KBM-7 (cell line): Measurements from ENCODE around the gene PHLPP1.

Source experiments
- DNase-seq: peaks from one replicate; pipeline ENCODE4 v3.0.0-alpha.2; 2015
- in situ Hi-C: fragments of 300-500 bp; cut with MboI; formaldehyde crosslinking; loops from 2 replicates; pipeline ENCODE4 v1.14.3; 2020; ENCODE audit warnings: low sequenced_read_pairs, low pct_unique_long_range_greater_than_20kb, mixed read lengths

The PHLPP1 gene

GRCh38 chr18:62716619-62717168 is 1.4 kb downstream of the PHLPP1 start:
- in situ Hi-C loops, result no loop called here
- peak; percentile 51 for DNase-seq

DNA sequence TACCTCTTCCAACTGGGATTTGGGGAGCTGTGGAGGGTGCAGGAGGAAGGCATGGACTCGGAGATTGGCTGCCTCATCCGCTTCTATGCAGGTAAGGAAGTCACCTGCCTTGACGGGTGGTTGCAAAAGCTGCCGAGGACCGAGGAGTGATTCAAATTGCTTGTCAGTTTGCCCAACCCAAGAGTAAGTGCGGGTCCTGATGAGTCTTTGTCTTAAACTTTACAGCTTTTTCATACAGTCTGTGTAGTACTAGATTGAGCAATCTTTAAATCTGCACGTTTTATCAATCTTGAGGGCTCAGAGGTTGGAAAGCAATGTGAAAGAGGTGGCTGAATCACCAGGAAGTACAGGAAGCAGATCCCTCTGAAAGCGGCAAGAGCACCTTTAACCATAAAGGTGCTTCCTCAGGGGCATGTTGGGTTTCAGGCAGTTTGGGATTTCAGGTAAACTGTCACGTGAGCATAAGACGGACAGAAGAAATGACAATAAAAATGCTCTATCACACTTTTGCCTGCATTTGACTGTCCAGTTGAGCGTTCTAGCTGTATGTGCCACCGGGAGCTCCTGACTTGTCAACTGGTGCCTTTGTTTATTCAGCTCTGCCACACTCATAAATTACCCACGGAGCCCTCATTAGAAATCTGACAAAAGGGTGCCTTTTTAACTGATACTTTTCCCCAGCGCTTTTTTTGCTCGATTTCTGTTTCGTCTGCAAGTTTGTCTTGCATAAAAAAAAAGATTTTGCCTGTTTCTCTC is 2.0 kb downstream of the PHLPP1 start:
- in situ Hi-C loops, result no loop called here
- peak; percentile 68 for DNase-seq

DNA sequence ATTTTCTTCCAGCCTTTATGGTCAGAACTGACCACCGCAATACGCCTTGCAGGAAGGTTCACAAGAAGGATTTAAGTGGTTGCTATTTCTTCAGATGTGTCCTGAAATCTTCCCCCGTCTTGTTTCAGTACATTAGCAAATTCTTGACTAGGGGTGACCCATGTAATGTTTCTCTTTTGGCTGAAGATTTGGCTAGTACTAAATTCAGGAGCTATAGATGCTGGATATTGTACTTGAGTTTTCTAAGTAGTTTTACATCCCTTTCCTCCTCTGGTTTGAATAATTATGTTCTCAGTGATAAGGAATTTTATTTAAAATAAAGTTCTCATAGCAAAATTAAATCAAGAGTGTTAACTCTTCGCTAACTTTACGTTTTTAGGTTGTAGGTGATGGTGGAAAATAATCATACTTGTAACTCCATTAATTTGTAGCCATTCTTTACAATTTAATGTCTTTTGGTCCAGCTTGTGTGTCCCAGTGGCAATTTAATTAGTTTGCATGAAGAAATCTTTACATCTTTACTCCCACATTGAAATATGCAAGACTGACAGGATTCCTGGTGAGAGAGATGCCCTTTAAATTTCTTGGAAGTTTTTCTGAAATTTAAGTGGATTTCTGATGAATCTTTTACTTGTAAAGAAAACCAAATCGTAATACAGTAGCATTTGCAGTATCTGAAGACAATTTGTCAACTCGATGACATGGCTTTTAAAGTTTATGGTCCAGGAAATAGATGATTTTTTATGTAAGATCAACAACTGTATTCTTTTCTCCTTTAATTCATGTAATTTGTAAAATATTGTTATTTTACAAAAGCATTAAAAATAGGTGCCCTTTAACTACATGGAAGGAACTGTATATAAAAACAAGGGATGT is 2.8 kb downstream of the PHLPP1 start:
- DNase-seq, result no peak
- in situ Hi-C loops, result no loop called here

DNA sequence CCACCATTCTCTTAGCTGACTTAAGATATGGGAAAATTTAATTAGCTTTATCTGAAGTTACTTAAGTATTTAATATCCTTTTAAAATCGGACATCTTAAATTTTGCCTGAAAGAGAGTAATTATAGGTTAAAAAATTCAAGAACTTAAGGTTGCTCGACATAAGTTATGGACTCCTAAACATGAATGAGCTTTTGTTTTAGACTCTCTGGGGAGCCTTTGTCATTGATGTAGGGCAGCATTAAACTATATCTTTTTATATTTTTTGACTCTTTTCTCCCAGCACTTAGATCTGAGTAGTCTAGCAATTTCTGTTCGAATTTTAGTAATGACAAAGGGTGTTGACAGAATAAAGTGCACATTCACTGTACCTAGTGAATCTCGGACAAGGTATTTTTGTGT is 4.7 kb downstream of the PHLPP1 start:
- in situ Hi-C loops, result no loop called here
- DNase-seq, result no peak

GRCh38 chr18:62720766-62721613 is 5.6 kb downstream of the PHLPP1 start:
- in situ Hi-C loops, result no loop called here
- DNase-seq, result peak; percentile 28

DNA sequence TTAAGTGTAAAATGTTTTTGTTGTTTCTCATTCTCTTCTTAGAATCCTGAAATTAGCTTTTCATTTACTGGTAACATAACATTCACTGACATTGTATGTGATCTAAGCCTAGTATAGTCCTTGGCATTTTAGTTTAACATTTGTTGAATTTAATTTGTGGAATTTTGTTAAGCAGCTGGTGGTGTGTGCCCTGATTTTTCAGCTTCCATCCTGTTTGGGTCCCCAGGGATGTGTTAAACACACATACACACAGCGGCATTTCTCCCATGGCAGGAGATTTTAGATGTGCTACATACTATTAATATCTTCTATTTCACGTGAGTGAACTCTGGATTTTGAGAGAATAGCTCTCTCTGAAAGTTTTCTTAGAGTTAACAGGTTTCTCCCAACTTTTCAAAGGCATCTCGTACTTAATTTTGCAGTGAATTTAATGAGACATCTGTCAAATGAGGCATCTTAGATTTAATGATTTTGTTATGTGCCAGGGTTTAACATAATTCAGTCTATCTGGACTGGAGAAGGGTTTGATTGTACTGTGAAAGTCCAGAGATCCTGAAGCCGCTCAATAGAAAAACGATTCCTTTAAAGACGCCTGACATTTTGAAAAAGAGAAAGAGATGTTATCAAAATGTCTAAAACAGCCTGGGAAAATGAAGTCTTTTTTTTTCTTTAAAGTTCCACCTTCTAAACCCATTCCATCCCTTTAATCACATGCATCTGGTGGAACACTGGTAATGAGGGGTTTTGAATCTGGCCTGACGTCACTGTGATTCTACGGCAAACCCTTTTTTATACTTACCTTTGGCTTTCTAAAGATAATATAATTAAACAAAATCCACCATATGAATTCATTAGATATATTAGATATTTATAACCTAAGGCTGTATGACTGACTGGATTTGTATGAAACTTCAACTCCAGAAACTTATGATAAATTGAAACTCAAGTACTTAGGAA is 6.8 kb downstream of the PHLPP1 start:
- DNase-seq, result no peak
- in situ Hi-C loops, result no loop called here

DNA sequence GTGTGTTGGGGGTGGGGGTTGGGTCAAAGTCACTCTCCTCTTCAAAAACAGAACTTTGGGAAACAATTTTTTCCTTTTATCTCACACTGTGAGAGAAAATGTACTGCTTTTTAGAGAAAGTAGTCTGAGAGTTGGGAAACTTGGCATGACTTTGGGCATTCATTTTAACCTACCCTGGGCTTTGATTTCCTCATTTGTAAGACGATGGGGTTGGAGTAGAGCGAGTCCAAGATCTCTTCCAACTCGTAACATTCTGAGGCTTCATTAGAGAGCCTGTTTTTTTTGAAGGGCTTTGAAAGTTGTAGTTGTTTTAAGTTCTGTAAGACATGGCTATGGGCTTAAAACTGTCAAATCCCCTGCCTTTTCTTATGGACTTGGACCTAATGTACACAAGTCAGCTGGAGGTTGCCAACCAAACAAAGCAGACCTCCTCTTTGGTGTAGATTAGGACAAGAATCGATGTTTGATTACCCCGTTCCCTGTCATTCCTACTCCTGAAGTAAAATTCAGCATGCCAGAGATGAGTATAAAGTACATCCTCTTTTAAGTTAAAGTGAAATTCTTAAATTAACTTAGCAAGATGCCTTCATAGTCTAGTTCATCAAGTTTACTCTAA is 8.4 kb downstream of the PHLPP1 start:
- in situ Hi-C loops, result no loop called here
- no peak for DNase-seq

DNA sequence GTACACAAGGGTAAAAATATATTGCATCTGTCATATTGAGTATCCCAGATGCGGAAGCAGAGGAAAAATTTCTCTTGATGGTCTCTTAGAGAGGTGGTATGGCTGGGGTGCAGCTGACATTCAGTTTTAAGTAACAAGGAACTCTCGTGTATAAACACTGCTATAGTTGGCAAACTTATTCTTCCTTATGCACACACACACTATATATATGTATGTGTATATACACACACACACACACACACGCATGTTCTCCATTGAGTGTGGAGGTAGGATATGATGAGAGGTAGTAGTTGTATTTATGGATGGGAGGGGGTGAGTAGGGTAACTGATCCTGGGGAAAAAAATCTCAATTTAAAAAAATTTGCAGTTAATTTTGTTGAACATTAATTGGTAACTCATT is 10.6 kb downstream of the PHLPP1 start:
- no peak for DNase-seq
- in situ Hi-C loops, result no loop called here

- DNase-seq, result no peak
- in situ Hi-C loops, result no loop called here
These were observed 12.9 kb downstream of the PHLPP1 start for GRCh38 chr18:62728254-62728653.

GRCh38 chr18:62729487-62730386 is 14.4 kb downstream of the PHLPP1 start:
- DNase-seq, result no peak
- in situ Hi-C loops, result no loop called here

- DNase-seq, result no peak
- in situ Hi-C loops, result no loop called here
These were observed 15.6 kb downstream of the PHLPP1 start for GRCh38 chr18:62730941-62731340.

GRCh38 chr18:62732617-62733016 is 17.3 kb downstream of the PHLPP1 start:
- DNase-seq, result no peak
- in situ Hi-C loops, result no loop called here

DNA sequence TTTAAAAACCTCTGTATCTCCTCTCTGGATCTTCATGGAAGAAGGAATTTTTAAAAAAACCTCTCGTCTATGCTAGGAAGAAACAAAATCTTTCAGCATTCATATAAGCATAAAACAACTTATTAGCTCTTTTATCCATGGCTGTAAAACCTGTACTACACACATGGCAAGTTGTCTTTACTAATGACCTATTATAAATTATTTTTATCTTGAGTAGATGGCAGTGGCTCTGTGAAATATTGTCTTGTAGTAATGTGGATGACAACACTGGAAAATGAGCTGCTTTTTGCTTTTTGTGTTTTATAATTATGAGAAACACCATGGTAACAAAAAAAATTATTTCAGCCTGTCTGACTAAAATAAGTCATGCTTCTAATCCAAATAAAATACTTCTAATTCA is 18.9 kb downstream of the PHLPP1 start:
- in situ Hi-C loops, result no loop called here
- no peak for DNase-seq

DNA sequence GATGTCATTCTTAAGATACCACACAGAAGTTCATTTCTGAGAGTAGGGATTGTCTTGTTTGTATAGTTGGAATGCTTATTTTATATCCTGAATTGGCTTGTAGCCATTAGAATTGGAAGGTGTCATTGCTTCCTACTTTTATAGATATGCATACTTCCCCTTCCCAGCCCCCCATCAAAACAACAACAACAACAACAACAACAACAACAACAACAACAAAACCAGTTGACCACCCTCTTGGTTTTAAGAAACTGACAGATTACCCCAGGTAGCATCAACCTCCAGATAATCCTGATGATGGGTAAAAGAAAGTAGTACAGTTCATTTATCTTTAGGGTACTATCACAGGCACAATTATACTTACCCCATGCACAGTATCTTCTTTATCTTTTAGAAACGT is 20.0 kb downstream of the PHLPP1 start:
- no peak for DNase-seq
- in situ Hi-C loops, result no loop called here

- in situ Hi-C loops, result no loop called here
- DNase-seq, result no peak
These were observed 20.9 kb downstream of the PHLPP1 start for GRCh38 chr18:62736077-62736855.

DNA sequence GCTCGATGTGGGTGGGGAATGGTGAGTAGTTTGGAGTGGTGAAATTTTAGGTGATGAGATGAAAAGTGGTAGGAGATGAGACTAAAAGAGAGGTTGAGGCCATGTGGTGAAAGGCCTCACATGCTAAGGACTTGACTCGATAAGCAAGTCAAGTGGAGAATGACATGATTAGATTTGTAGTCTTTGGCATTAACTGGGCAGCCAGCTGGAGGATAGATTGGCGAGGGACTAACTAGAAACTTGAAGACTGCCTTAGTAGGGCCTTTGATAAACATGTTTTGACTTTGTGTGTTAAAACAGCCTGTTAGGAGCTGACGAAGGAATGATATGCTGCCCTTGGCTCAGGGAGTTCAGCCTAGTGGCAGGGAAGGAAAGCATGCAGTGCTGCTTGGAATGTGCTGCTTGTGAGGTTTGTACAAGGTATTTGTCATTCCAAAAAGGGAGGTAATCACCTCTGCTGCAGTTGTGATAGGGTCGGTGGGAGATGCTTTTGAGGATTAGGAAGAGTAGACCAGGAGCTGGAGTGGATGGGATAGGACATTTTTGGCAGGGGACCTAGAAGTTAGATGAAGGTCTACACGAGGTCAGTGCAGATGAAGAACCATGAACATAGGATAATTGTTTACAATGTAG is 22.0 kb downstream of the PHLPP1 start:
- in situ Hi-C loops, result no loop called here
- no peak for DNase-seq
